OCI-LY7 (cell line): ENCODE measurements around the gene PTCH2.

ENCODE experiments used
- CTCF ChIP-seq: fragments of 200-600 bp; sonication (generic); conservative IDR thresholded peaks from 2 replicates; pipeline ENCODE4 v1.5.1; 2014; ENCODE audit warnings: mild to moderate bottlenecking, antibody characterized with exemption, low read length, moderate library complexity, mixed read lengths
- EZH2phosphoT487 ChIP-seq: fragments of 200-600 bp; sonication (generic); IDR thresholded peaks from 2 replicates; pipeline ENCODE4 v1.6.1; 2018; ENCODE audit warnings: low read depth, borderline replicate concordance, mild to moderate bottlenecking, mixed run types, antibody characterized with exemption, low read length, moderate library complexity, mixed read lengths

GRCh38 chr1:44778705-44779576 lies 64.1 kb downstream of the PTCH2 start:
- TF ChIP-seq CTCF (no peak), EZH2phosphoT487 (no peak)
